H1 (cell line): ENCODE data around the gene OSTF1. TPM values are rescaled to one million over a fixed set of nuclear protein-coding genes. Genes with fewer than 3 reads are reported as not detected.

Experiments used
- CTCF ChIA-PET: fragments of 300-600 bp; sonication (Branson Sonifier 250); formaldehyde crosslinking; loops from one replicate; lab custom pipeline; 2021; ENCODE audit not compliant: partially characterized antibody; lab: Charles Lee
- POLR2A ChIA-PET: fragments of 300-600 bp; sonication (Branson Sonifier 250); formaldehyde crosslinking; loops from one replicate; lab custom pipeline; 2021; ENCODE audit warnings: inconsistent platforms; ENCODE audit not compliant: partially characterized antibody; lab: Charles Lee
- DNase-seq, 2 experiments: peaks; one replicate each; pipeline versions ENCODE4 v3.0.0 to v3.0.0-alpha.2; 2010 to 2022; ENCODE audit warnings: low spot score in 2 of 2, low read depth in 1 of 2, mixed read lengths in 1 of 2
- FAIRE-seq: peaks from 2 replicates; lab custom pipeline; 2011; peaks lifted over from hg19 to GRCh38; lab: Jason Lieb, UNC
- H2AFZ ChIP-seq: 2 replicates; pipeline ENCODE4 v1.8.1; 2012; ENCODE audit warnings: low read length, inconsistent platforms
- H2AK5ac ChIP-seq: 2 replicates; pipeline ENCODE4 v1.6.1; 2013; ENCODE audit warnings: low read depth, low read length
- H2BK120ac ChIP-seq: replicated peaks from 2 replicates; pipeline ENCODE3; 2013; ENCODE audit warnings: low read depth, low read length, inconsistent platforms
- H2BK12ac ChIP-seq: 2 replicates; pipeline ENCODE4 v1.6.1; 2013; ENCODE audit warnings: low read depth, low read length
- H2BK15ac ChIP-seq: 2 replicates; pipeline ENCODE4 v1.6.1; 2013; ENCODE audit warnings: low read length
- H2BK20ac ChIP-seq: 2 replicates; pipeline ENCODE4 v1.6.1; 2013; ENCODE audit warnings: low read length
- H2BK5ac ChIP-seq: 2 replicates; pipeline ENCODE4 v1.6.1; 2013; ENCODE audit warnings: low read depth, low read length
- H3K14ac ChIP-seq: 2 replicates; pipeline ENCODE4 v1.6.1; 2013; ENCODE audit warnings: inconsistent platforms; ENCODE audit not compliant: insufficient read length
- H3K18ac ChIP-seq: 2 replicates; pipeline ENCODE4 v1.6.1; 2013; ENCODE audit warnings: low read length; ENCODE audit errors: extremely low read depth
- H3K23ac ChIP-seq: 2 replicates; pipeline ENCODE4 v1.6.1; 2013; ENCODE audit warnings: inconsistent platforms; ENCODE audit not compliant: insufficient read length
- H3K23me2 ChIP-seq: 2 replicates; pipeline ENCODE4 v1.6.1; 2013; ENCODE audit warnings: low read depth, low read length
- H3K27ac ChIP-seq: 2 replicates; pipeline ENCODE4 v1.6.1; 2011; ENCODE audit warnings: low read depth, low read length, inconsistent platforms
- H3K27me3 ChIP-seq, 4 experiments: replicated peaks in 1 of 4; 1 replicate in 1 of 4; 2 replicates in 3 of 4; pipeline versions ENCODE4 v1.6.1 to v1.8.1; 2011 to 2013; ENCODE audit warnings: low read length in 3 of 4, mild to moderate bottlenecking in 3 of 4, inconsistent platforms in 2 of 4, mixed read lengths in 2 of 4, moderate library complexity in 1 of 4; ENCODE audit not compliant: control insufficient read depth in 3 of 4, insufficient read depth in 3 of 4; ENCODE audit errors: extremely low read depth in 1 of 4
- H3K36me3 ChIP-seq, 4 experiments: 2 replicates each; pipeline versions ENCODE4 v1.6.1 to v1.8.1; 2011 to 2013; ENCODE audit warnings: mild to moderate bottlenecking in 4 of 4, low read length in 3 of 4, moderate library complexity in 2 of 4, control low read depth in 1 of 4, inconsistent platforms in 1 of 4; ENCODE audit not compliant: insufficient read depth in 4 of 4, control insufficient read depth in 2 of 4
- H3K4ac ChIP-seq: replicated peaks from 2 replicates; pipeline ENCODE3; 2013; ENCODE audit warnings: low read length, low read depth, mixed read lengths, inconsistent platforms; ENCODE audit not compliant: insufficient read length
- H3K4me1 ChIP-seq, 4 experiments: replicated peaks in 1 of 4; 1 replicate in 1 of 4; 2 replicates in 3 of 4; pipeline versions ENCODE4 v1.6.1 to v1.8.1; 2011 to 2013; ENCODE audit warnings: low read length in 3 of 4, inconsistent platforms in 2 of 4, mixed read lengths in 1 of 4; ENCODE audit not compliant: insufficient read depth in 4 of 4, control insufficient read depth in 3 of 4
- H3K4me2 ChIP-seq, 2 experiments: 2 replicates each; pipeline versions ENCODE4 v1.6.1 to v1.8.1; 2011 to 2013; ENCODE audit warnings: low read depth in 2 of 2, low read length in 2 of 2, control low read depth in 1 of 2, inconsistent platforms in 1 of 2, mild to moderate bottlenecking in 1 of 2; ENCODE audit not compliant: insufficient read depth in 1 of 2
- H3K4me3 ChIP-seq, 4 experiments: fragments of 200-600, 300-600 bp in 1 of 4; sonication (generic), shearing (Covaris generic), sonication (Bioruptor Twin) in 1 of 4; 2 replicates each; pipeline versions ENCODE4 v1.5.1 to v1.8.1; 2011 to 2016; ENCODE audit warnings: low read length in 4 of 4, low read depth in 3 of 4, control low read depth in 2 of 4, inconsistent platforms in 2 of 4, mild to moderate bottlenecking in 2 of 4, mixed read lengths in 1 of 4, moderate library complexity in 1 of 4; ENCODE audit not compliant: insufficient read depth in 2 of 4; ENCODE audit errors: extremely low read depth in 1 of 4
- H3K56ac ChIP-seq: replicated peaks from 2 replicates; pipeline ENCODE3; 2013; ENCODE audit warnings: low read depth, mild to moderate bottlenecking, mixed read lengths, low read length, inconsistent platforms; ENCODE audit not compliant: insufficient read length
- H3K79me1 ChIP-seq: 2 replicates; pipeline ENCODE4 v1.6.1; 2013; ENCODE audit warnings: low read depth, low read length, control low read depth
- H3K79me2 ChIP-seq, 2 experiments: 2 replicates each; pipeline versions ENCODE4 v1.6.1 to v1.8.1; 2012 to 2013; ENCODE audit warnings: low read length in 2 of 2, mild to moderate bottlenecking in 2 of 2, inconsistent platforms in 1 of 2; ENCODE audit not compliant: insufficient read depth in 2 of 2, control insufficient read depth in 1 of 2
- H3K9ac ChIP-seq, 4 experiments: replicated peaks in 1 of 4; 1 replicate in 1 of 4; 2 replicates in 3 of 4; pipeline versions ENCODE4 v1.6.1 to v1.8.1; 2011 to 2013; ENCODE audit warnings: low read depth in 3 of 4, low read length in 3 of 4, control low read depth in 2 of 4, mild to moderate bottlenecking in 2 of 4, moderate library complexity in 2 of 4, inconsistent platforms in 1 of 4; ENCODE audit errors: extremely low read depth in 1 of 4
- H3K9me3 ChIP-seq, 2 experiments: 2 replicates each; pipeline versions ENCODE4 v1.6.1 to v1.8.1; 2012 to 2013; ENCODE audit warnings: mild to moderate bottlenecking in 2 of 2, moderate library complexity in 2 of 2, control low read depth in 1 of 2, inconsistent platforms in 1 of 2, low read depth in 1 of 2, low read length in 1 of 2, mixed read lengths in 1 of 2; ENCODE audit not compliant: insufficient read depth in 2 of 2
- H4K20me1 ChIP-seq, 2 experiments: replicated peaks in 1 of 2; 2 replicates each; pipeline versions ENCODE3 to v1.8.1; 2011 to 2013; ENCODE audit warnings: inconsistent platforms in 2 of 2, low read length in 2 of 2, mild to moderate bottlenecking in 1 of 2; ENCODE audit not compliant: insufficient read depth in 2 of 2, control insufficient read depth in 1 of 2
- H4K5ac ChIP-seq: 2 replicates; pipeline ENCODE4 v1.6.1; 2013; ENCODE audit warnings: low read length, low read depth, mixed read lengths, inconsistent platforms; ENCODE audit not compliant: insufficient read length
- H4K8ac ChIP-seq: 2 replicates; pipeline ENCODE4 v1.8.0; 2013; ENCODE audit warnings: mild to moderate bottlenecking, moderate library complexity, low read length, inconsistent platforms; ENCODE audit not compliant: insufficient read depth; ENCODE audit errors: extremely low read depth
- H4K91ac ChIP-seq: replicated peaks from 2 replicates; pipeline ENCODE3; 2013; ENCODE audit warnings: low read length, mixed read lengths, inconsistent platforms; ENCODE audit not compliant: insufficient read length
- CBX5 ChIP-seq: fragments of 300-800, 300-1000 bp; sonication (generic); IDR thresholded peaks from 2 replicates; pipeline ENCODE4 v1.7.1; 2016; ENCODE audit warnings: antibody characterized with exemption, low read length, low read depth
- WGBS, 2 experiments: shearing (Covaris generic) in 1 of 2; methylation state at CpG; one replicate each; pipeline versions ENCODE4 v1.1.6 to v1.1.7; 2013 to 2015; ENCODE audit warnings: low lambda C conversion rate in 2 of 2, mixed read lengths in 2 of 2, inconsistent platforms in 1 of 2, low coverage in 1 of 2, missing lambda C conversion rate in 1 of 2; ENCODE audit not compliant: insufficient replicate concordance in 2 of 2, insufficient coverage in 1 of 2, insufficient read length in 1 of 2; ENCODE audit errors: extremely low coverage in 1 of 2, missing lambda C conversion rate in 1 of 2; 5-methylcytosine and 5-hydroxymethylcytosine counted together
- polyA plus RNA-seq, 7 experiments: library from polyadenylated mRNA; depleted of rRNA in 3 of 7; stranded (reverse) in 5 of 7; unstranded in 2 of 7; fragments of >200 nt in 5 of 7; fragments of 200-250 nt in 2 of 7; gene quantifications; 1 replicate in 5 of 7; 2 replicates in 1 of 7; 4 replicates in 1 of 7; pipeline versions ENCODE4 v1.2.1 to v1.2.3, GENCODE V29; 2011 to 2013; ENCODE audit warnings: missing spikeins in 2 of 7, mixed read lengths in 2 of 7
- total RNA-seq: library from RNA; stranded (reverse); fragmentation: NEBNext Ultra II Directional; extraction: Animal tissue kit (Norgen Biotek cat#: 25700); gene quantifications from 2 replicates; pipeline ENCODE4 v1.2.1, GENCODE V29; 2021

Gene OSTF1
- total and polyA plus RNA-seq, 2 of the 8 experiments (the other 6 are each of a cell fraction or from before 2014, with no cell fraction given): 5.0 to 18.9 TPM

DNA sequence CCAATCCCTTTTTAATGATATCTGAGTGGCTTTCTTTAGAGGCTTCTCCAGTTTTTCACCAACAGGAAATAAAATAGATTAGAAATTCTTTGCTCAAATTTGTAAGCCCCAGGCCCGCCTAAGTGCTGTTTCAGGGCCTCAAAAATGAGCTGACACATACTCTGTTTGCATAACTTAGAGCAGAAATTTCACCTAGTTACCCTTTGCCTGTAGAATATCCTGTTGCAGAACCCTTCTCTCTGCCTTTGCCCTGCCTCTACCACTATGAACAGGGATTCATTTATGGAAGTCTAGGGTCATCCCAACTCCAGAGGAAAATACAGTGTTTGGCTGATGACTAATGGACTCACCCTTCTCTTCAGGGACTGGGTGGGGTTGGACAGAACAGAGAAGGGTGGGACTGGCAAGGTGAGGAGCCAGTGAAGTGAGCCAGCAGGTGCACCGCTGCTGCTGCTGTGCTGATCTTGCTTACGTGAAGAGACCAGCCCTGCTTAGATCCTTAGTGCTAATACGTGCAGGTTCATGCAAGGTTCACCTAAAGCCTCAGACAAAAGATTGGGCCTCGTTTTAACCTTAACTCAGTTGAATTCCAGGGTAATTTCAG lies 22.8 kb downstream of the OSTF1 start:
- no peak overlapping the region for H3K56ac ChIP-seq
- H4K8ac ChIP-seq: no peak overlapping the region
- H3K9ac ChIP-seq: no peak overlapping the region
- H4K20me1 ChIP-seq: no peaks in the 10 kb centered on the region
- no peak overlapping the region for H3K4ac ChIP-seq
- H2BK20ac ChIP-seq: no peak overlapping the region
- H3K14ac ChIP-seq: no peak overlapping the region
- no peak overlapping the region for H3K4me3 ChIP-seq
- no peaks in the 10 kb centered on the region for H3K23me2 ChIP-seq
- H3K18ac ChIP-seq: no peak overlapping the region
- CTCF ChIA-PET: interaction anchor here (1.1 kb wide), 1 partner anchor 10 kb away, joined by 3 read pairs; no protein-coding TSS in a partner anchor
- H2AFZ ChIP-seq: no peak overlapping the region
- H3K4me2 ChIP-seq: no peak overlapping the region
- no peaks in the 10 kb centered on the region for H3K79me2 ChIP-seq
- H2BK12ac ChIP-seq: no peak overlapping the region
- WGBS, 2 experiments: 89% methylated on average over 5 of the region's 5 CpGs; no CpG with 5 or more reads in 1 of the 2 experiments
- H4K91ac ChIP-seq: no peak overlapping the region
- no peak overlapping the region for H2BK120ac ChIP-seq
- no peaks in the 10 kb centered on the region for H3K36me3 ChIP-seq
- H3K27me3 ChIP-seq: no peaks in the 10 kb centered on the region
- H3K4me1 ChIP-seq: no peaks in the 10 kb centered on the region; a peak in 1 of 7 replicates
- H3K27ac ChIP-seq: no peak overlapping the region
- no peak overlapping the region for H2BK15ac ChIP-seq
- POLR2A ChIA-PET: no interaction called here
- H2BK5ac ChIP-seq: no peak overlapping the region
- no peak overlapping the region for H2AK5ac ChIP-seq
- no peak overlapping the region for H3K23ac ChIP-seq
- H3K79me1 ChIP-seq: no peaks in the 10 kb centered on the region
- no peaks in the 10 kb centered on the region for H3K9me3 ChIP-seq
- H4K5ac ChIP-seq: no peak overlapping the region
- FAIRE-seq: no peak
- no peak for DNase-seq
- TF ChIP-seq CBX5: no peak
